NCI-H2081 treated with DMSO at 0.1 percent for 48 hours (cell line): ENCODE results near the gene ID2.
A peak's percentile ranks its signal among the peaks of the same experiment; 100 is the strongest.

Experiments used
- DNase-seq: peaks from one replicate; lab custom pipeline; 2025; lab: John Stamatoyannopoulos, UW

The ID2 gene

DNA sequence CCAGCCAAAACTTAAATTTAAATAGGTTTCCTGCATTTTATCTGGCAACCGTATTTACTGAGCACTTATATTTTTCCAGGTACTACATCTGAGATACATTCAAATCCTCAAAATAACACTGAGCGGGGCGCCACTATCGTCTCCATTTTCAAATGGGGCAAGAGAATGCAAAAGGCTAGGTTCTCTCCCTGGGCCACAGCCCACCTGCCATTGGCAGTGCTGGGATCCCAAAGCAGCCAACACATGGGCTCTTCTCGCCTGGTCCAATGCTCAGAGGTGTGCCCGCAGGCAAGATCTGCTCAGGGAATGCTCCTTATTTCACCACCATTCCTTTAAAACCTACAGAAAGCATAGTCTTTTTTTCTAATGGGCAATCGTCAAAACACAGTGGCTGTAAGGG lies 11.3 kb upstream of the ID2 start:
- no peak for DNase-seq

DNA sequence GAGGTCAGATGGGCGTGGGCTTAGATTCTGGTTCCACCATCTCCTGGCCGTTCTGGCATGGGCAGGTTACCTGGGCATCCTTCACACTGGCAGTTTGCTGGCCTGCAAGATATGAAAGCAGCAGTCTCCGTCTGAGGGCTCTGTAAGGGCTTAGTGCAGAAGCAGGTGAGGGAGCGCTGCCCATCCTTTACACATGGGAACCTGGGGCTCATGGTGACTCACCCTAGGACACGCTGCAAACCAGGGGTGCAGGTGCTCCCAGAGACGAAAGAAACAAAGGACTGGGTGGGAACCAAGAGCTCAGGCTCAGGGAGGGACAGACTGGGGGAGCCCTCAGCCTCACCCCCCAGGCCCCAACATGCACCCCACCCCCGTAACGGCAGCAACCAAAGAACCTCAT lies 10.7 kb upstream of the ID2 start:
- DNase-seq: no peak

DNA sequence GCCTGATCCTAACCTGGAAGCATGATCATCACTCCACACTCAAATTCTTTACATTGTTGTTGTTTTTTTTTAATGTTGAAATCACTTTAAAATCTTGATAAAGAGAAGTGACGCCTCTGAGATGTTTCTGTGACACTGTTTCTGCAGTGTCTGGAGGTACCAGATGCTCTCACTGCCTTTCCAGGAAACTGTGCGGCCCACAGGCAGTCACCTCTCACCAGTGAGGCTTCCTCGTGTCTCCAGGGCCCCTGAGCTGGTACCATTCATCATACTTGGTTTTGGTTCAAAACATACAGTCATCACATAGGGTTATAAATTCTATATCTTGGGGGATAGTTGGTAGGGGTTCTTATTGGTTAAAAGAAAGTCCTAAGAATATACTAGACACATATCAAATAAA lies 10.1 kb upstream of the ID2 start:
- no peak for DNase-seq

DNA sequence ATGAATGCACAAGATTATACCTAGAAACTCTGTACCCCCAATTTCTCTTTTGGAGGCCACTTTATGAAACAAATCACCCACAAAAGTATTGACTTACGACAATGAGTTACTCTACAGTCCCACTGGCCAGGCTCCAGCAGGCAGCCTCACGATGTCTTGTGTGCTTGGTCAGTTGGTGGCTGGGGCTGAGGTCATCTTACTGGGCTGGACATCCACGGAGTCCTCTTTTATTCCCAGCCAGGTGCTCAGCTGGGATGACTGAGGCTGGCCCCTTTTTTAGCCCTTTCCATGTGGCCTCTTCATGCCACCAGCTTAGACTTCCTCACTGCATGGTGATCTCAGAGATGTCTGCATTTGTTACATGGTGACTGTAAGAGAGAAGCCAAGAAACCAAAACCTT lies 8.9 kb upstream of the ID2 start:
- DNase-seq: no peak

DNA sequence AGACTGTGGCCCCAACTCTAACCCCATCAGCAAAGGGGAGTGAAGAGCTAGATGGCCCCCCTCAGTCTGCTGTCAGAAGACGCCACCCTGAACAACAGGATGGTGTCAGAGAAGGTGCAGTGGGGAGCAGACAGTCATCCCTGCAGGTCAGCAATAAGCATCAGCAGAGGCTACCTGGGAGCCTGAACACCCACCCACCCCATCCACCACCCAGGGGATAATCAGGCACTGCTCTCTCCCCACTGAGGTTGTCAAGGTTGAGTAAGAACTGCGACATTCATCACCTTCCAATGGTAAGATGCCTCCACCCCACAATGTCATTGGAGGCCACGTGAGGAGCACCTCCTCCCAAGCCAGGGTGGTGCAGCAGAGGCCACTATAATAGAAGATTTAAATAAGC lies 8.5 kb upstream of the ID2 start:
- DNase-seq: no peak

DNA sequence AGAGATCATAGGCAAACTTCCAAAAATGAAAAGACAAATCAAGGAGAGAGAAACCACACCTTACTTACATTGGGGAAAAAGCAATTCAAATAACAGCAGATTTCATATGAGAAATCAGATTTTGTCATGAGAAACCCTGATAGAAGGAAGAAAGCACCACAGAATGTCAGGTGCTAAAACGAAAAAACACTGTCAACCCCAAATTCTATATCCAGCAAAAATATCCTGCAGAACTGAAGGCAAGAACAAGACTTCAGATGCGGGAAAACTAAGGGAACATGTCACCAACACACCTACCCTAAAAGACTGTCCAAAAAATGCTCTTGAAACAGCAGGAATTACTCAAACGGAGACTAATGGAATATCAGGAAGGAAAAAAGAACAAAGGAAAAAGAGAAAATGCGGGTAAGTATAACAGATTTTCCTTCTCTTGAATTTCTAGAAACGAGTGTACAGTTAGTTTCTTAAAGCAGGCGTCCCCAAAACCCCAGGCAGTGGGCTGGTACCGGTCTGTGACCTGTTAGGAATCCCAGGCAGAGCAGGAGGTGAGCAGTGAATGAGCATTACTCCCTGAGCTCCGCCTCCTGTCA lies 7.3 kb upstream of the ID2 start:
- no peak for DNase-seq

DNA sequence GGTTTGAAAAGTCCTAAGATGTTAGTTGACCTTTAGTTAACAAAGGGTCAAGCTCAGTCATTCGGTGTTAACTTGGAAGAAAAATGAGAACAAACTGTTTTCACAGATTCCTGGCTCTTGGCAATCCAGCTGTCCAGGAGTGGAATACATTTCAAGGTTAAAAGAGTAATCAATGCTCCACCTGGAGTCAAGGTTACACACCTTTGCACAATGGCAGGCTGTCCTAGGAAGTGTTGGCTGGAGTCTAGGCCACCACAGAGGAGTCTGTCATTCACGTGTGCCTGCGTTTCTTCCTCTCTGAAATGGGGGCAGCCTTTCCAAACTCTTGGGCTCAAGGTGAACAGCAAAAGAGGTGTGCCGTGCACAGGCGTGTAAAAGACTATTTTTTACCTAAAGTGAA lies 6.3 kb upstream of the ID2 start:
- no peak for DNase-seq

DNA sequence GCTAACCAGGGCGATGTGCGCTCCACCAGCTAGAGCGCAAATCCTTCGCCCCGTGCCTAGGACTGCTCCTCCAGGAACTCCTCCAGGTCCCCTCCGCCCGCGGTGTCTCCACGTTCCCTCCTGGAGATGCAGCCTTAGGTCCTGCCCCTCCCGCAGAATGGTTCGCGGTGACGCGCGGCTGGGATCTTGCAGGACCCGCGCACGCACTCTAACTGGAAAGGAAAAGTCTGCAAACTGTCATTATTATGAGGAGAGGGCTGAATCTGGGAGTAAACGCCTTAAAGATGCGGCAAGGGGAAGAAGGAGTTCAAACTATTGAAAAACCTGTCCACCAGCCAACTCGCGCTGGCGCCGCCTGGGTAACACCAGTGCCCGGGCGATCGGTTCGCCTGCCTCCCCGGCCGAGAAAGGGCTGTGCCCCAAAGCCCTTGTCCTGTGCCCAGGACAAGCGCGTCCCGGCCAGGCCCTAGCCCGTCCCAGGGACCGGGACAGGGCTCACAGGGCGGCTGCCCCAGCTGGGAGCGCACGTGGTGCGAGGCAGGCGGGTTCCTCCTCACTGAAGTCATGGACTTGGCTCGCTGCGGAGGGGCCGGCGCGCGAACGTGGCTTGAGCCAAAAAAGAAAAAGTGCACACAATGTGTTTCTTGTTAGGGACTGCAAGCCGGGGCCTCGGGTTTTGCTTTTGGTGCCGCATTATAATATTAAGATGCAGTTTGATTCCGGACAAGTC lies 5.5 kb upstream of the ID2 start:
- no peak for DNase-seq

DNA sequence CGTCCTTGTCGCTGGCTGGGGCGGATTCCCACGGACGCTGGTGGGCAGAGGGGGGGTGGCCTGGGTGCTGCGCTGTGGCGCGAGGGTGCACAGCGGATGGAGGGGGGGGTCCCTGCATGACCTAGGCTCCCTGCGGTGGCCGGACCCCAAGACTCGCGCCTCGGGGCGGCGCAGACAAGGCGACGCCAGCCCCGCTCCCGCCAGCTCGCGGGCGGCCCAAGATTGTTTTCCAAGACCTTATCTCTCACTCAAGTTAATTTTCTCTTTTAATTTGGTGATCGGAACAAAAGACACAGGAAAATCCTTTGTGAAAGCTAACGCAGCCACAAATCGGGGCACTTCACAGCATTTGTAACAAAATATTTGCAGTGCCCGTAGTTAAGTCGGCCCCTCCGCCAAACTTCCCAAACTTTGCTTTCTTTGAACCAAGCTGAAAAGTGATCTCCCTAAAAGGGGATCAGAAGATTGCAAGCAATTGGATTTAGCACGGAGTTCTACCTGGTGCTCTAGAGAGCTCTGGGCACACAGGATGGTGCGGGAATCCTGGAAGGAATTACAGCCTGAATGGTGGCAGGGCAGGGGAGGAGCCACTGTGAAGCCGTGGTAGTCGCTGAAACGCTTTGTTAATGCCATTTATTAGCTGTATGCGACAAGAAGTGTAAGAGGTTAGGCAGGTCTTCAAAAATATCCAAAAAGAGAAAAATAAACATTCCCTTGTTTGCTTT lies 4.8 kb upstream of the ID2 start:
- DNase-seq: no peak

DNA sequence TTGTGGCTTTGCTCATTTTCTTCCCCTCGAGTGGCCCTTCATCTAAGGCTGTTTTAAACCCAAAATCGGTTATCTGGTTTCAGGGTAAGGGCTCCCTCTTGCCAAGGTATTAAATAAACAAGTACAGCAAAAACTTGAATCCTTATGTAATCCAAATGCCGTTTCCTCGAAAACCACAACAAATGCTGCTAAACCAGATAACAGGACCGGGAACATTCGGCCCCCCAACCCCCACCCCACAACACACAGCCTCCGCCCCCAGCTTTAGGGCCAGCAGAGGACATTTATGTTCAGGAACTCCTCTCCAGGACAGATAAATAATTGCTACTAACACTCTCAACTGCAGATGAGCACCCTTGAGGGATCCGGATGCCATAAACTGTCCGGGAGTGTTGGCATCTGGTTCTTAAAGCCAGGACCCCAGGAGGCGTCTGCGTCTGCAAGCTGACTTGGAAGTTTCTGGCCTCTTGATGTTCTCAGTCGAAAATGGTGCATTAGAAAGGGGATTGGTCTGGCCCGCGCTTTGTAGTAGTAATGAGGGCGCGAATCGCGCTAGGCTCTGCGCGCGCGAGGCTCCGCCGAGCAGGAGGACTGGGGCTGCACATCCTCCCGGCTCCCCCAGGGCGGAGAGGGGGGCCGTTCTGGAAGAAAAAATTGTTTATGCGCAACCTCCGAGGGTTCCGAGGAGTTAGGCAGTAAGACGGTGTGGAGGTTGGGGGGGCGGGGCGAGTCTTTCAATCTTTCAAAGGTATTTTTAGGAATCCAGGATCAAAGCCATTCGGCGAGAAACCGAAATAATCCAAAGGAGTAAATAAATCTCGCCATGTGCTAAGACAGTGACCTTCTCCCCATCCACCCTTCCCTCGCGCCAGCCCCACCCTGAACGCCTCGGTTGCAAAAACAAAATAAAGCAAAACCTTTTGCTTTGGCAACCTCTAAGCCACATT lies 3.9 kb upstream of the ID2 start:
- DNase-seq: no peak

DNA sequence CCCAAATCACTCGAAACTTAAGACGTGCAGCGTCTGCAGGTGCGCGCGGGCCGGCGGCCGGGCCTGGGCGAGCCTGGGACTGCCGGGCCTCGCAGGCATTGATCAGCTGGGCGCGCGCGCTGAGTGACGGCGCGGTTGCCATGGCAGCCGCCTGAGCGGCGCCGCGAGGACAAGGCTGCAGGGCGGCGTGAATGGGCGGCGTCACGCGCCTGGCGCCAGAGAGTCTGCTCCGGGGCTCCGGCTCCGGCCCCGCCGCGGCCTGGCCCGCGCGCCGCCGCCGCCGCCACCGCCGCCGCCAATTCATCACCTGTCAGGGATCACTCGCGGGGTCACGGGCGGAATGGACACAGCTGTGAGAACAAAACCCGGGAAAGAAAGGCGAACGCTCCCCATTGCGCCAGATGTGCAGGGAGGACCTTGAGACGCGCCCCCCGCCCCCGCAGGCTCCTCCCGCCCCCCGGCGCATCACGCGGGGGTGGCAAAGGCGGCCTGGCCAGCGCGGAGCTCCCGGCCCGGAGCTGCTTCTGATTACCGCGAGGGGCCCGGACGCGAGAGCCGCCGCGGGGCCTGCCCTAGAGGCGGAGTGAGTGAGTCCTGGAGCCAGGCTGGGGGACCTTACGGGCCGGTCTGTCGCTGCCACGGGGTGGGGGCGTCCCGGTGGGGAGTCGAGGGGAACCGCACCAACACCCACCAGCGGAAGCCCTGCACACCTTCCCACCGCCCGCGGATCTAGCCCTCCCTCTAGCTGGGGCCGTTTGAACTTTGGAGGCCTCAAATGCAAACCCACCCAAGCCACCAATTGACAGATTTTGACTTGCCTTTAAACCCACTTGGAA lies 2.9 kb upstream of the ID2 start:
- DNase-seq: peak; percentile 84

DNA sequence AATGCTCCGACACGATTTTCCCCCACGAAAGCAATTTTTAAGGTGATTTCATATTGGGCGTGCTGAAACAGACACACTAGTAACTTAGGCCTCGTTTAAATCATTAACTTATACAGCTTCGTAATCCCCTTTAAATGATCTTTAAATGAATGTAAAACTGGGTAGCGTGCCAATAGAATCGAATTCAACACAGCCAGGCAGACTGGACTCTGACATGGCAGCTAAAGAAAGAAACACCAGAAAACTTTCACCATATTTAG lies 2.4 kb upstream of the ID2 start:
- DNase-seq: no peak

DNA sequence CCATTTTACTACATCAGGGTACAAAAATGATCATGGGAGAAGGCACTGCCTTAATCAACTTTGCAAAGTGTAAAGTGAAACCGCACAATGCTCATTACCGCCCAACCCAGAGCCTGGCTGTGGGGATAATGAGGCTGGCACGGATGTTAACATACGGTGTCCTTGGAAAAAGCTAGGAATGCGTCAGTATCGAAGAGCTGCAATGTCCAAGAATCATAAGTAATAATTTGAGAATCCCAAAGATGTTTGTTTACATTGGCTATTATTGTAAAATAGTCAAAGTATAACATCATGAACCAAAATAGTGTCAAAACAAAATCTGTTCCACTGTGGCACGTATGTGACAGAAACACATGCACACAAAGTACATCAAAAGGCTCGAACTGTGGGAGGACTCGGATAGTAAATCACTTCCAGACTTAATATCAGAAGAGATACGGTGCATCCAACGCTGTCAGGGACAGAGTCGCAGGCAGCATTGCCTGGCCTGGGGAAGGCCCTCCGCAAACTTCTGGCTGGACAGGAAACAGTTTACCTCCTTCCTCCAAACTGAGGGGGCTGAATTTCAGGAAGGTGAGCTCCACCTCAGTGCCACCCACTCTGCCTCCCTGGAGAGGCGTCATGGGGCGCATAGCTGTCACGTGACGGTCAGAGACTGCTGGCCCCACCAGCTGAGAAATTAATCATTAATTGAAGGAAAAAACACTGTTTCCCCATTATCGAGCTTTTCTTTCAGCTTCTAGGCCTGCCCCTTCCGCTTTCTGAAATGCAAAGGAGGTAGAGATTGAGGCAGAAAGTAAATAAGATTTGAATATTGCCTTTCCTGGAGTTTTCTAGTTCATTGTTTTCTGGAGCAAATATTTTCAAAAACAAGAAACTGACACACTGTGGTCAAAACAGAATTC lies 1.8 kb upstream of the ID2 start:
- DNase-seq: no peak

DNA sequence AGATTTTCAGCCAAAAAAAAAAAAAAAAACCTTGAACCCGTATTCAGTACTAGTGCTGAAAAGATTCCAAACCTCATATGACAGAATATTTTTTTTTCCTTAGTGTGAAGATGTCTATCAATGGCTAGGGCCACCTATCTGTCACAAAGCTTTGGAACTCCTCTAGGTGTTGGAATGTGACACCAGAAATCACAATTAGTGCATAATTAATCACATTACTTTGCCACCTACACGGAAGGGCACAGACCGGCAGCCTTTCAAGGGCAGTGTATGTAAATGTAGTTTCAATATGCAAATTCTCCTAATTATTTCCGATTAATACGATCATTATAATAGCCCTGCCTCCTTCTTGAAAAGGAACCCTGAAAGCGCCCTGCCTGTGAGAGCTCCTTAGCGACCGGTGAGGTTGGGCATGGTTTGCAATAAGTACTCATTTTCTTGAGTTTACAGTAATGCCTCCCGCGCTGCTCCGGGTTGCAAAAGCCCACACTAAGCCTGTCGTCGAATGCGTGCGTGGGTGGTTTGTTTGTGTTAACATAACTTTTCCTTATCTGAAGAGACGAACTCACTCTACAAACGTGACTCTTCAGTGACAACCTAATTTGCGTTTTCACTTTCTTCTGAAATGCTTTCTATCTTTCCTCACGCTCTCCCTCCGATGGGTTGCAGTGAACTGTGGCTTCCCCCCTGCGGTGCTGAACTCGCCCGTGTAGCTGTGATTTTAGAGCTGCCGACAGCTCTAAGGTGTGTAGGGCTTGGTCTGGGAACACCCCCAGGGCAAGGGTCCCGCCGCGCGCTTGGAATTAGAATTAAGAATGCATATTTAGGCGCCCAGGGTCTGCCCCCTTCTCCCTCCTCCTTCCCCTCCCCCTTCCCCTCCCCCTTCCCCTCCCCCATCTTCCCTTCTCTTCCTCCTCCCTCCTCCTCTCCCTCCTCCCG lies 765 bp upstream of the ID2 start:
- peak; percentile 53 for DNase-seq

DNA sequence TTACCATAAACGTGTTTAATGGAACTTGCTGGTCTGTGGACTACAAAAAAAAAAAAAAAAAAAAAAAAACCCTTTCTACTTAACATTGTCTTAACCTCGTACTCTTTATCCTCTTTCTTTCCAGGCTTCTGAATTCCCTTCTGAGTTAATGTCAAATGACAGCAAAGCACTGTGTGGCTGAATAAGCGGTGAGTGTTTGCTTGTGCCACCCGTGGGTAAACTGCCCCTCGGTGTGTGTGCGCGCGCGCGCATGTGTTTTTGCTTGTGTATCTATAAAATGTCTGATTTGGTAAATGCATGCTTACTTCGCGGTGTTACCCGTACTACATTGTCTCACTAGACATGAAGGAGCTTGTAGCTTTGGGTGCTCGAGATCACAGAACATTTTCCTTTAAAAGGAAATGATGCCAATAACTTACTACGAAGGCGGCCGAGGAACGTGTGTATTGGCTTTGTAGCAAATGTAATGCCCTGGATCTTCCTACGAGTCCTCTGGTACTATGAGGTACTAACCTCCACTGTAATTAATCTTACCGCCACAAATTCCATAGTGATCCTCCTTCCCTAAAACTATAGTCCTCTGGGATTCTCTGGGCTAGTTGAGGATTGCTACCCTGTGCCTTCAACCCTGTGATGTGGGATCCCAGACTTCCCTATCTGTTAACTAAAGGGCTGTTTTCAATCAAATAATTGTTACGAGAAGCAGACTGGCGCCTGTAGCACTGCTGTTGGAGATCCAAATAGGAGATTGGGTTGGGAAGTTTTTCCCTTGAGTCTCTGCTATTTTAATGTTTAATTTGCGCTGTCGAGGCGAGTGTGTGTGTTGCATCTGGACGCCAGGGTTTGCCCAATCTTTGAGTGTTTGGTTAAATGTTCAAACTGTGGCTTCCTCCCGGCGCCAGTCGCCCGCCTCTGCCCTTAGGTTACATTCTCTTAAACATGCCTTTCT lies 1.1 kb downstream of the ID2 start:
- DNase-seq: no peak

DNA sequence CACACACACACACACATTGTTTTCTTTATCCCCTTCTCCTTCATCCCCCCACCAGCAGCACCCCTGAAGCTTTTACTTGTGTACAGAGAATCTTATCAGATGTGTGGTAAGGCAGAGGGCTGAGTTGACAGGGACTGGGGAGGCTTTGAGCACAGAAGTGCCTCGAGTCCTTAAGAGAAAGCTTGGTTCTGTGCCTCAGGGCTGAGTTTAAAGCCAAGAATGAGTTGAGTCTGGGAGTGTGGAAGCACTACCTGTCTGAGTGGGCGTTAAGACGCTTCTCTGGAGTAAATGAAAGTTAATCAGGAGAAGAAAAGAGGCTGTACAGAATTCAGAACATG lies 2.7 kb downstream of the ID2 start:
- DNase-seq: no peak

DNA sequence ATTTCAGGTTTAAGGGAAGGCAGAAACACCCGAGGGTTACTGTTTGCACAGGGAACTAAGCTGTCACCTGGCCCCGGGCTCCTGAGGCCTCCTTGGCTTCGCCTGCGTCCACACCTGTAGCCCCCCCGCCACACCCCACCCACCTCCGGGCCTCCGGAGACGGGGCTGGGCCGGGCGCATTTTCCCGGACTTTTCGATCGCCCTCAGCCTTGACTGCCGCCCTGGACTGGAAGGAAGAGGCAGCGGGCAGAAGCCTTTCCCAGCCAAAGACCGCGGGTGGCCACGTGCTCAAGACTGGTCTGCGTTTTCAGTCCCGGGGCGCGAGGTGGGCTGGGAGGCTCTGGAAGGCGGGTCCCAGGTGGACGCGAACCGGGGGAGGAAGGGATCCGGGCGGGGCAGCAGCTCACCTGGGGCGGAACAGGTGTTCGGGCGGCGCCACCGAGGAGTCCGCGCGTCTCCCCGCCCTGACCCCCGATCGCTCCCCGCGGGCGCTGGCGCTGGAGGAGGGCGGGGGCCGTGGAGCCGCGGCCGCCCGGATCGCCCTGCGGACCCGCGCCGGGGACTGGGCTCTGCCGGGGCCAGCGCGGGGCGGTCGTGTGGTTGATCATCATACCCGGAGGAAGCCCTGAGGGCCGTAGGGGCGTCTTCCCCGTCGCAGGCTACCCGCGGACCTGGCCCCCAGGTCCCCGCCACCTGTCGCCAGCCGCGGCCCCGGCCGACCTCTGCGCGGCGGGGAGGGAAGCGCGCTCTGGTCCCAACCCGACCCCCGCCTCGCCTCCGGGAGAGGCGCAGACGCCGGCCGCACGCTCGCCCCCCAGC lies 3.2 kb downstream of the ID2 start:
- no peak for DNase-seq
